ENCODE data around the gene SBF2. TPM values are rescaled to one million over a fixed set of nuclear protein-coding genes. Genes with fewer than 3 reads are reported as not detected.
A peak's percentile ranks its signal among the peaks of the same experiment; 100 is the strongest.

Gene SBF2
- total and polyA plus RNA-seq, 2 of the 13 experiments (the other 11 are each of a cell fraction or from before 2014, with no cell fraction given), result 24.0 to 45.8 TPM

GRCh38 chr11:10288881-10289764, 4.9 kb downstream of the SBF2 start (continued):
- TF ChIP-seq ZNF770 (CRISPR knock-in tag; IDR thresholded peaks at IDR 0.05), result peak; percentile 60
- no peak for TF ChIP-seq SOX13 (IDR thresholded peaks at IDR 0.05)
- TF ChIP-seq SOX13 (CRISPR knock-in tag; conservative IDR thresholded peaks at IDR 0.05 in 1 of 2, IDR thresholded peaks at IDR 0.05 in 1 of 2), result peak in 1 of 2 experiments; percentile 63; a peak in 2 of 4 replicates
- TF ChIP-seq MIXL1 (CRISPR knock-in tag; IDR thresholded peaks at IDR 0.05), result no peak
- no peak for TF ChIP-seq ZFAT (CRISPR knock-in tag; conservative IDR thresholded peaks at IDR 0.05)
- no peak for TF ChIP-seq ZNF30 (CRISPR knock-in tag; IDR thresholded peaks at IDR 0.05)
- TF ChIP-seq ZNF512 (CRISPR knock-in tag; IDR thresholded peaks at IDR 0.05), result 0 out of 2 replicates have a peak, but pooled peaks have one; percentile 52
- peak; percentile 73; the same call in 1 of the 2 replicates for TF ChIP-seq YEATS4 (CRISPR knock-in tag; IDR thresholded peaks at IDR 0.05; ENCODE audit: borderline replicate concordance)
- no peak for TF ChIP-seq SNAPC4 (CRISPR knock-in tag; IDR thresholded peaks at IDR 0.05)
- TF ChIP-seq ZNF713 (CRISPR knock-in tag; IDR thresholded peaks at IDR 0.05), result no peak
- TF ChIP-seq ZNF619 (CRISPR knock-in tag; IDR thresholded peaks at IDR 0.05), result no peak
- TF ChIP-seq FOXA1 (IDR thresholded peaks at IDR 0.05), result no peak
- TF ChIP-seq FOXA1 (CRISPR knock-in tag; IDR thresholded peaks at IDR 0.05), result peak; percentile 97
- TF ChIP-seq, protein P1, sequence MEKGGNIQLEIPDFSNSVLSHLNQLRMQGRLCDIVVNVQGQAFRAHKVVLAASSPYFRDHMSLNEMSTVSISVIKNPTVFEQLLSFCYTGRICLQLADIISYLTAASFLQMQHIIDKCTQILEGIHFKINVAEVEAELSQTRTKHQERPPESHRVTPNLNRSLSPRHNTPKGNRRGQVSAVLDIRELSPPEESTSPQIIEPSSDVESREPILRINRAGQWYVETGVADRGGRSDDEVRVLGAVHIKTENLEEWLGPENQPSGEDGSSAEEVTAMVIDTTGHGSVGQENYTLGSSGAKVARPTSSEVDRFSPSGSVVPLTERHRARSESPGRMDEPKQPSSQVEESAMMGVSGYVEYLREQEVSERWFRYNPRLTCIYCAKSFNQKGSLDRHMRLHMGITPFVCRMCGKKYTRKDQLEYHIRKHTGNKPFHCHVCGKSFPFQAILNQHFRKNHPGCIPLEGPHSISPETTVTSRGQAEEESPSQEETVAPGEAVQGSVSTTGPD (CRISPR knock-in tag; IDR thresholded peaks at IDR 0.05), result 0 out of 2 replicates have a peak, but pooled peaks have one; percentile 42
- no peak; the same call in 1 of the 2 replicates for TF ChIP-seq KDM5A (IDR thresholded peaks at IDR 0.05; ENCODE audit: borderline replicate concordance, low read length)
- no peak for TF ChIP-seq ZNF674 (CRISPR knock-in tag; IDR thresholded peaks at IDR 0.05; ENCODE audit: low read depth)
- TF ChIP-seq, protein P2, sequence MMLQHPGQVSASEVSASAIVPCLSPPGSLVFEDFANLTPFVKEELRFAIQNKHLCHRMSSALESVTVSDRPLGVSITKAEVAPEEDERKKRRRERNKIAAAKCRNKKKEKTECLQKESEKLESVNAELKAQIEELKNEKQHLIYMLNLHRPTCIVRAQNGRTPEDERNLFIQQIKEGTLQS (CRISPR knock-in tag; IDR thresholded peaks at IDR 0.05), result no peak
